ENCODE measurements around the gene UCN. TPM values are rescaled to one million over a fixed set of nuclear protein-coding genes. Genes with fewer than 3 reads are reported as not detected.

UCN gene
- total and polyA plus RNA-seq, 2 donors from 2014 or later, result 1.3 to 1.4 TPM

GRCh38 chr2:27324720-27325119 is 16.5 kb upstream of the UCN start:
- Histone ChIP-seq H3K27me3 (ENCODE audit: control insufficient read depth, insufficient read depth, low read length) (no peaks in the 10 kb centered on the region), H3K9me3 (ENCODE audit: control insufficient read depth in 2 of 3, insufficient read depth in 1 of 3, low read length in 3 of 3) (no peaks in the 10 kb centered on the region), H3K9ac (ENCODE audit: low read length in 3 of 3) (no peak overlapping the region), H3K4me3 (ENCODE audit: low read length in 3 of 3) (no peak overlapping the region), H3K27ac (ENCODE audit: low read depth in 2 of 2, low read length in 2 of 2) (no peak overlapping the region), H3K4me1 (ENCODE audit: control insufficient read depth in 2 of 3, insufficient read depth in 2 of 3, low read depth in 1 of 3, low read length in 3 of 3) (peaks cover 0 to 11% (median 0%) of the 10 kb centered on the region in 3 donors), H3K36me3 (ENCODE audit: control insufficient read depth in 2 of 3, insufficient read depth in 3 of 3, low read length in 3 of 3) (peaks cover 3 to 32% (median 18%) of the 10 kb centered on the region in 3 donors)
- TF ChIP-seq, protein P1, sequence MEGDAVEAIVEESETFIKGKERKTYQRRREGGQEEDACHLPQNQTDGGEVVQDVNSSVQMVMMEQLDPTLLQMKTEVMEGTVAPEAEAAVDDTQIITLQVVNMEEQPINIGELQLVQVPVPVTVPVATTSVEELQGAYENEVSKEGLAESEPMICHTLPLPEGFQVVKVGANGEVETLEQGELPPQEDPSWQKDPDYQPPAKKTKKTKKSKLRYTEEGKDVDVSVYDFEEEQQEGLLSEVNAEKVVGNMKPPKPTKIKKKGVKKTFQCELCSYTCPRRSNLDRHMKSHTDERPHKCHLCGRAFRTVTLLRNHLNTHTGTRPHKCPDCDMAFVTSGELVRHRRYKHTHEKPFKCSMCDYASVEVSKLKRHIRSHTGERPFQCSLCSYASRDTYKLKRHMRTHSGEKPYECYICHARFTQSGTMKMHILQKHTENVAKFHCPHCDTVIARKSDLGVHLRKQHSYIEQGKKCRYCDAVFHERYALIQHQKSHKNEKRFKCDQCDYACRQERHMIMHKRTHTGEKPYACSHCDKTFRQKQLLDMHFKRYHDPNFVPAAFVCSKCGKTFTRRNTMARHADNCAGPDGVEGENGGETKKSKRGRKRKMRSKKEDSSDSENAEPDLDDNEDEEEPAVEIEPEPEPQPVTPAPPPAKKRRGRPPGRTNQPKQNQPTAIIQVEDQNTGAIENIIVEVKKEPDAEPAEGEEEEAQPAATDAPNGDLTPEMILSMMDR (IDR thresholded peaks at IDR 0.05; ENCODE audit: borderline replicate concordance, extremely low read depth, insufficient read depth), result no peak
- DNase-seq (no peak), FAIRE-seq (no peak)
- intact Hi-C loops (cut with DNase I), result no loop called here

- Histone ChIP-seq H3K4me3 (ENCODE audit: low read length in 3 of 3) (peak overlapping the region; percentile 95 to 98 (median 97)), H3K27me3 (ENCODE audit: control insufficient read depth, insufficient read depth, low read length) (no peaks in the 10 kb centered on the region), H3K9me3 (ENCODE audit: control insufficient read depth in 2 of 3, insufficient read depth in 1 of 3, low read length in 3 of 3) (no peaks in the 10 kb centered on the region), H3K36me3 (ENCODE audit: control insufficient read depth in 2 of 3, insufficient read depth in 3 of 3, low read length in 3 of 3) (peaks cover 3 to 25% (median 11%) of the 10 kb centered on the region in 3 donors), H3K27ac (ENCODE audit: low read depth in 2 of 2, low read length in 2 of 2) (peak overlapping the region; percentile 86 to 96), H3K4me1 (ENCODE audit: control insufficient read depth in 2 of 3, insufficient read depth in 2 of 3, low read depth in 1 of 3, low read length in 3 of 3) (peaks cover 0 to 11% (median 0%) of the 10 kb centered on the region in 3 donors), H3K9ac (ENCODE audit: low read length in 3 of 3) (peak overlapping the region; percentile 78 to 97 (median 97))
- intact Hi-C loops (cut with DNase I), result no loop called here
- TF ChIP-seq, protein P1 (IDR thresholded peaks at IDR 0.05; ENCODE audit: borderline replicate concordance, extremely low read depth, insufficient read depth), result no peak
- no peak for DNase-seq
- no peak for FAIRE-seq
Measured at GRCh38 chr2:27323596-27324285, 15.5 kb upstream of the UCN start.

- intact Hi-C loops (cut with DNase I), result no loop called here
- Histone ChIP-seq H3K4me3 (ENCODE audit: low read length in 3 of 3) (peak within 1 kb of the TSS; percentile 95 to 98 (median 97)), H3K9me3 (ENCODE audit: control insufficient read depth in 2 of 3, insufficient read depth in 1 of 3, low read length in 3 of 3) (no peaks in the 10 kb centered on the region), H3K27ac (ENCODE audit: low read depth in 2 of 2, low read length in 2 of 2) (peak within 1 kb of the TSS; percentile 86 to 96), H3K36me3 (ENCODE audit: control insufficient read depth in 2 of 3, insufficient read depth in 3 of 3, low read length in 3 of 3) (peaks cover 3 to 18% (median 4%) of the 10 kb centered on the region in 3 donors), H3K27me3 (ENCODE audit: control insufficient read depth, insufficient read depth, low read length) (no peaks in the 10 kb centered on the region), H3K9ac (ENCODE audit: low read length in 3 of 3) (peak within 1 kb of the TSS; percentile 96 to 97 (median 97)), H3K4me1 (ENCODE audit: control insufficient read depth in 2 of 3, insufficient read depth in 2 of 3, low read depth in 1 of 3, low read length in 3 of 3) (peaks cover 0 to 11% (median 0%) of the 10 kb centered on the region in 3 donors)
- TF ChIP-seq, protein P1 (IDR thresholded peaks at IDR 0.05; ENCODE audit: borderline replicate concordance, extremely low read depth, insufficient read depth), result no peak
- DNase-seq (peak; percentile 95 to 98 (median 97)), FAIRE-seq (no peak)
Measured at GRCh38 chr2:27322766-27323595, 14.7 kb upstream of the UCN start, which contains the start of gene MPV17. MPV17 (minus strand) TSS chr2:27323097; CDS start chr2:27322517, 580 bp downstream.
